Stimulated activated naive CD4-positive, alpha-beta T cell (primary cell): ENCODE data around the gene MRPS22.
"Not testable (repeated sequence)": the region's sequence is repeated elsewhere in the genome, so short reads cannot be mapped to it uniquely, and the experiment has no call there.

Experiments
- DNase-seq, 6 experiments: peaks; one replicate each; lab custom pipeline; 2025; lab: John Stamatoyannopoulos, UW

The MRPS22 gene

DNA sequence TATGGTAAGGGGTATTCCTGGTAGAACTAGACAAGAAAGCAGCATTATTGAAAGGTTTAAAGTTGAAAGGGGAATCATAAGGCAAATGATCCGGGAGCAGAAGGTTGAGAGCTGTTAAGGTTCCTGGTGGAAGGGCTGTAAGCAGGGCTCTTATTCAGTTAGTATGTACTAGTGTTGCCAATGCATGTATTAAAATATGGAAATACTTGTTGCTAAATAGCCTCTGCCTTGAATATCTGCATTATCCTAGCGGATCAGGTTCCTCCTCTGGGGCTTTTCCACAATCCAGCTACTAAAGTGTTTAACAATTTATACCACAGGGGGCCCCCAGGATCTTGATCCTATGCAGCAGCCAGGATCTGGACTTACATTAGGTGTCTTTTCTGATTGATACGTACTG is 52.9 kb downstream of the MRPS22 start:
- DNase-seq, result no peak

DNA sequence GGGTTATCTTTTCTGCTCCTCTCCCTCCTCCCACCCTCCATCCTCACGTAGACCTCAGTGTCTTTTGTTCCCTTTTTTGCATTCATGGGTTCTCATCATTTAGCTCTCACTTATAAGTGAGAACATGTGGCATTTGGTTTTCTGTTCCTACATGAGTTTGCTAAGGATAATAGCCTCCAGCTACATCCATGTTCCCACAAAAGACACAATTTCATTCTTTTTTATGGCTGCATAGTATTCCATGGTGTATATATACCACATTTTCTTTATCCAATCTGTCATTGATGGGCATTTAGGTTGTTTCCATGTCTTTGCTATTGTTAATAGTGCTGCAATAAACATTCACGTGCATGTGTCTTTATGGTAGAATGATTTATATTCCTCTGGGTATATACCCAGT is 57.3 kb downstream of the MRPS22 start:
- DNase-seq, result not testable (repeated sequence)
